DOHH2 (cell line): ENCODE results near the gene ANXA3.

Experiments
- H3F3A ChIP-seq: fragments of 200-600 bp; sonication (generic), shearing (Covaris generic); 2 replicates; pipeline ENCODE4 v1.6.0; 2016; ENCODE audit warnings: antibody characterized with exemption, mild to moderate bottlenecking; ENCODE audit not compliant: control insufficient read depth, insufficient read depth
- H3K27ac ChIP-seq: fragments of 200-600 bp; sonication (generic); 2 replicates; pipeline ENCODE4 v1.5.1; 2014; ENCODE audit warnings: low read depth, mild to moderate bottlenecking, low read length, moderate library complexity
- H3K27me3 ChIP-seq: fragments of 200-600 bp; sonication (generic); 2 replicates; pipeline ENCODE4 v1.6.1; 2014; ENCODE audit warnings: mild to moderate bottlenecking, low read length, mixed read lengths; ENCODE audit not compliant: control insufficient read depth
- H3K36me3 ChIP-seq: fragments of 200-600 bp; sonication (generic); 2 replicates; pipeline ENCODE4 v1.6.1; 2014; ENCODE audit warnings: mild to moderate bottlenecking, low read length, moderate library complexity, mixed read lengths; ENCODE audit not compliant: control insufficient read depth
- H3K4me1 ChIP-seq: fragments of 200-600 bp; sonication (generic); 2 replicates; pipeline ENCODE4 v1.6.1; 2014; ENCODE audit warnings: mild to moderate bottlenecking, low read length, mixed read lengths; ENCODE audit not compliant: control insufficient read depth
- H3K4me2 ChIP-seq: fragments of 200-600 bp; sonication (generic); 2 replicates; pipeline ENCODE4 v1.6.0; 2014; ENCODE audit warnings: mild to moderate bottlenecking, low read length, moderate library complexity
- H3K4me3 ChIP-seq: fragments of 200-600 bp; sonication (generic); 2 replicates; pipeline ENCODE4 v1.5.1; 2014; ENCODE audit warnings: mild to moderate bottlenecking, low read length, mixed read lengths
- H3K79me2 ChIP-seq: fragments of 200-600 bp; sonication (generic); 2 replicates; pipeline ENCODE4 v1.6.1; 2014; ENCODE audit warnings: mild to moderate bottlenecking, low read length, mixed read lengths; ENCODE audit not compliant: control insufficient read depth
- H3K9me2 ChIP-seq: fragments of 200-600 bp; sonication (generic); replicated peaks from 2 replicates; pipeline ENCODE4 v1.6.1; 2014; ENCODE audit warnings: mild to moderate bottlenecking, low read length, mixed read lengths; ENCODE audit not compliant: control insufficient read depth
- H3K9me3 ChIP-seq: fragments of 200-600 bp; sonication (generic); 2 replicates; pipeline ENCODE4 v1.6.1; 2014; ENCODE audit warnings: antibody characterized with exemption, low read length, mixed read lengths; ENCODE audit not compliant: control insufficient read depth, insufficient read depth
- H4K20me1 ChIP-seq: fragments of 200-600 bp; sonication (generic); 2 replicates; pipeline ENCODE4 v1.6.0; 2014; ENCODE audit warnings: low read depth, mild to moderate bottlenecking, antibody characterized with exemption, low read length, moderate library complexity; ENCODE audit not compliant: control insufficient read depth, insufficient read depth
- CTCF ChIP-seq: fragments of 200-600 bp; sonication (generic); IDR thresholded peaks from one replicate; pipeline ENCODE4 v1.5.1; 2014; ENCODE audit warnings: antibody characterized with exemption, mild to moderate bottlenecking, low read depth, low read length; ENCODE audit not compliant: poor library complexity, severe bottlenecking
- EZH2phosphoT487 ChIP-seq: fragments of 200-600 bp; sonication (generic); IDR thresholded peaks from 2 replicates; pipeline ENCODE4 v1.6.1; 2017; ENCODE audit warnings: borderline replicate concordance, mild to moderate bottlenecking, antibody characterized with exemption, low read length, moderate library complexity, mixed read lengths

Gene ANXA3

GRCh38 chr4:78517050-78517652 is 34.4 kb upstream of the ANXA3 start:
- Histone ChIP-seq H3K36me3 (no peaks in the 10 kb centered on the region), H3K27me3 (no peaks in the 10 kb centered on the region)
- TF ChIP-seq EZH2phosphoT487, result no peak
- peak; percentile 53 for TF ChIP-seq CTCF

DNA sequence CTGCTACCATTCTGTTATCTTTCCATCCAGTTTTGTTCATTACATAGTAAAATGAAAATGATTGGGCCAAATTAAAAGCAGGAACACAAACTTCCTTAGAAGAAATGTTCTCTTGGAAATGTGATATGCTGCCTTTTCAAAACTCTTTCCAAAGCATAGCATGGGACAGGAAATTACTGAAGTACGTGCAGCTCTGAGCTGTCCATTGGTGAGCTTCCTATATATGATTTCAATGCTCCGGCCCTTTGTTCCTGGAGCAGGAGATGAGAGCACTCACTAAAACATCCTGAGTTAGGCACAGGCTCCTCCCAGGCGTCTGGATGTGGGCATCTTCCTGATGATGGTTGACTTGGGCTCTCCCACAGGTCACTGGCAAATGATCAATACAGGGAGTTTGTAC is 33.0 kb upstream of the ANXA3 start:
- H4K20me1 ChIP-seq, result no peaks in the 10 kb centered on the region
- no peaks in the 10 kb centered on the region for H3K27me3 ChIP-seq
- no peaks in the 10 kb centered on the region for H3F3A ChIP-seq
- no peaks in the 10 kb centered on the region for H3K9me3 ChIP-seq
- no peaks in the 10 kb centered on the region for H3K4me1 ChIP-seq
- H3K4me2 ChIP-seq, result no peak overlapping the region
- no peaks in the 10 kb centered on the region for H3K9me2 ChIP-seq
- H3K4me3 ChIP-seq, result no peak overlapping the region
- no peaks in the 10 kb centered on the region for H3K79me2 ChIP-seq
- H3K36me3 ChIP-seq, result no peaks in the 10 kb centered on the region
- no peak for TF ChIP-seq EZH2phosphoT487
- TF ChIP-seq CTCF, result no peak
- H3K27ac ChIP-seq, result no peak overlapping the region

More at GRCh38 chr4:78517050-78517652, 34.4 kb upstream of the ANXA3 start:
- Histone ChIP-seq H4K20me1 (no peaks in the 10 kb centered on the region), H3K79me2 (no peaks in the 10 kb centered on the region), H3K4me3 (no peak overlapping the region), H3K4me2 (no peak overlapping the region), H3K27ac (no peak overlapping the region), H3K4me1 (no peaks in the 10 kb centered on the region), H3F3A (no peaks in the 10 kb centered on the region), H3K9me2 (no peaks in the 10 kb centered on the region), H3K9me3 (no peaks in the 10 kb centered on the region)

DNA sequence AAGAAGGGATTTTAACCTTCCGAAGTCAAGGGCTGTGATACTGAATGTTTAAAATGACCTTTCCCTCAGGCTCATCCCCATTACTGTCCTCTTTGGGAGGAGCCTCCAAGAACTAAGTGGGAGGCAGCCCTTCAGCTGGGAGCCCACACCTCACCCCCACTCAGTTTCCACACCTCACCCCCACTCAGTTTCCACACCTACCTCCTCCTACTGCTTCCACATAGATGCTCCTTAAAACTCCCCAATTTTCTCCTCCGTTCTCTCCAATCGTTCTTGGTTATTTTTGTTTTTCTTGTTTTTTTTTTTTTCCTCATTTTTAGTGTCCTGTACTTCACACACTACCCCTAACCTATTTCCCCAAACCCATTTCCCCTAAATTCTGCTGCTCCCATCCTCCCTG is 31.6 kb upstream of the ANXA3 start:
- Histone ChIP-seq H3K36me3 (no peaks in the 10 kb centered on the region), H3K9me3 (no peaks in the 10 kb centered on the region), H3F3A (no peaks in the 10 kb centered on the region), H3K27me3 (no peaks in the 10 kb centered on the region), H4K20me1 (no peaks in the 10 kb centered on the region), H3K4me1 (no peaks in the 10 kb centered on the region), H3K27ac (no peak overlapping the region), H3K4me3 (no peak overlapping the region), H3K4me2 (no peak overlapping the region), H3K79me2 (no peaks in the 10 kb centered on the region), H3K9me2 (no peaks in the 10 kb centered on the region)
- TF ChIP-seq CTCF, result no peak
